Hematopoietic multipotent progenitor cell treated with erythropoietin and hydrocortisone succinate and interleukin-3 and kit ligand, for 6 days (in vitro differentiated cells): ENCODE data around the gene GRIK5.

Source experiments
- DNase-seq: peaks from one replicate; pipeline ENCODE4 v3.0.0-alpha.2; 2015

The GRIK5 gene

GRCh38 chr19:41984961-41985360 lies 85.0 kb downstream of the GRIK5 start:
- no peak for DNase-seq

GRCh38 chr19:41981724-41982123 lies 88.3 kb downstream of the GRIK5 start:
- DNase-seq, result no peak

- no peak for DNase-seq
These were observed 91.5 kb downstream of the GRIK5 start for GRCh38 chr19:41978470-41978869.

- DNase-seq, result no peak
These were observed 92.1 kb downstream of the GRIK5 start for GRCh38 chr19:41977916-41978315.

GRCh38 chr19:41974652-41975051 lies 95.4 kb downstream of the GRIK5 start:
- no peak for DNase-seq

GRCh38 chr19:41971363-41971762 lies 98.6 kb downstream of the GRIK5 start:
- DNase-seq, result no peak

- no peak for DNase-seq
These were observed 100.1 kb downstream of the GRIK5 start for GRCh38 chr19:41969772-41970458.

- no peak for DNase-seq
These were observed 101.0 kb downstream of the GRIK5 start for GRCh38 chr19:41968751-41969595.

- DNase-seq, result peak; percentile 45
These were observed 102.8 kb downstream of the GRIK5 start for GRCh38 chr19:41967054-41967783.

GRCh38 chr19:41965106-41965505 lies 104.9 kb downstream of the GRIK5 start:
- DNase-seq, result no peak

- DNase-seq, result no peak
These were observed 109.0 kb downstream of the GRIK5 start for GRCh38 chr19:41960973-41961372.

GRCh38 chr19:41959056-41960053 lies 110.7 kb downstream of the GRIK5 start, which contains the start of gene RABAC1:
Gene RABAC1 (minus strand): TSS chr19:41959321. CDS start chr19:41959292, 29 bp downstream.
- peak; percentile 95 for DNase-seq

GRCh38 chr19:41958367-41959055 lies 111.5 kb downstream of the GRIK5 start:
- DNase-seq, result peak; percentile 76

GRCh38 chr19:41957838-41958366 lies 112.1 kb downstream of the GRIK5 start:
- peak; percentile 87 for DNase-seq

GRCh38 chr19:41957161-41957837 lies 112.7 kb downstream of the GRIK5 start:
- no peak for DNase-seq

- DNase-seq, result no peak
These were observed 113.4 kb downstream of the GRIK5 start for GRCh38 chr19:41956621-41957020.

- DNase-seq, result peak; percentile 66
These were observed 114.5 kb downstream of the GRIK5 start for GRCh38 chr19:41955521-41955920.

GRCh38 chr19:41951686-41952172 lies 118.3 kb downstream of the GRIK5 start:
- DNase-seq, result peak; percentile 73
